ENCODE measurements around the gene PPP6R2.
A peak's percentile ranks its signal among the peaks of the same experiment; 100 is the strongest.
"Not testable (repeated sequence)": the region's sequence is repeated elsewhere in the genome, so short reads cannot be mapped to it uniquely, and the experiment has no call there.

Gene PPP6R2

DNA sequence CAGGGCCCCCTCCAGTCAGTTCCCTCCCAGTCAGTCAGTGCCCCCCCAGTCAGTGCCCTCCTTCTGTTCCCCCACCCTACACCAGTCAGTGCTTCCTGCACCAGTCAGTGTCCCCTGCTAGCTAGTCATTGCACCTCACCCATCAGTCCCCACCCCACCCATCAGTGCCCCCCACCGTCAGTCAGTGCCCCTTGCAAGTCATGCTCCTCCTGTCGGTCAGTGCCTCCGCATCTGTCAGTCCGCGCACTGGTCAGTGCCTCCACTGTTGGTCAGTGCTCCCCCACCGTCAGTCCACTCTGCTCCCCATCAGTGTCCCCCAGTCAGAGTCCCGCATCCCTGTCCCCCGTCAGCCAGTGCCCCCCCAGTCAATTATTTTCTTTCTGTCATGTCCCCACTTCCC, 3.3 kb downstream of the PPP6R2 start:
- DNase-seq = no peak

DNA sequence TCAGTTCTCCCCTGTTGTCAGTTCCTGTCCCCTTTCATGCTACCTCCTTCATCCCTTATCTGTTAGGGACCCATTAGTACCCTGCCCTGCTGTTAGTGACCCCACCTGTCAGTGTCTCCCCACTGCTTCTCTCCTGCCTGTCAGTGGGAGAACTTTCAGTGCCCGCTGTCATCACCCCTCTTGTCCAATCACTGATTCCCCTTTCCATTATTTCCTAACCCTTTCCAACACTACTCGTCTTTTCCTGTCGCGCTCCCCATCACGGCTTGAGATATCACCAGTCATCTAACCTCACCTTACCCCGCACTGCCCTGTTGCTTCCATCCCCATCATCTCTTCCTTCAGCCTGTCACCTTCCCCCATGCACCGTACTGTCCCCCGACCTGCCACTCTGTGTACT, 4.0 kb downstream of the PPP6R2 start:
- no peak for DNase-seq

DNA sequence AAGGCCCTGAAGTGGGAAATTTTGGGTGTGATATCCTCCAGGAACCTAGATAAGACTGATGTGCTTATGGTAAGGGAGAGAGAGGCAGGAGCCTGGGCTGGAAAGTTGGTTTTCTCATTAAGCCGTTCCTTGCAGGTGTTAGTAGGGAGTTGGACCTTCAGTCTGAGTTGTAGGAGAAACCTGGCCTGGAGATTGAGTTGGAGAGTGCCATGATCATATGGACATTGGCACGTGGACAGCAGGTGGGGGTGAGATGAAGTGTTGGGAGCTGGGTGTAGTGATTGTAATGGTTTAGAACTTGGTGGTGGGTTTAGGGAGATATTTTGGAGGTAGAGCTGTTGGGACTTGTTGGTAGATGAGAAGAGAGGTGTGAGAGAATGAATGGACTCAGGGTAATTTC, 4.9 kb downstream of the PPP6R2 start:
- no peak for DNase-seq

DNA sequence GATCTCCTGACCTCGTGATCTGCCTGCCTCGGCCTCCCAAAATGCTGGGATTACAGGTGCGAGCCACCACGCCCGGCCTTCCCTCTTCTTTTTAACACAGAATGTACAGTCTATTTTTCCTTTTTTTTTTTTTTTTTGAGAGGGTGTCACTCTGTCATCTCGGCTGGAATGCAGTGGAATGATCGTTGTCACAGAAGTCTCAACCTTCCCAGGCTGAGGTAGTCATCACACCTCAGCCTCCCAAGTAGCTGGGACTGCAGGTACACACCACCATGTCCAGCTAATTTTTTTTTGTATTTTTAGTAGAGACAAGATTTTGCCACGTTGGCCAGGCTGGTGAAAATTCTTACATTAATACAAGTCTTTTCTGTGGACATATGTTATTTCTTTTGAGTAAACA, 13.1 kb downstream of the PPP6R2 start:
- no peak for DNase-seq

DNA sequence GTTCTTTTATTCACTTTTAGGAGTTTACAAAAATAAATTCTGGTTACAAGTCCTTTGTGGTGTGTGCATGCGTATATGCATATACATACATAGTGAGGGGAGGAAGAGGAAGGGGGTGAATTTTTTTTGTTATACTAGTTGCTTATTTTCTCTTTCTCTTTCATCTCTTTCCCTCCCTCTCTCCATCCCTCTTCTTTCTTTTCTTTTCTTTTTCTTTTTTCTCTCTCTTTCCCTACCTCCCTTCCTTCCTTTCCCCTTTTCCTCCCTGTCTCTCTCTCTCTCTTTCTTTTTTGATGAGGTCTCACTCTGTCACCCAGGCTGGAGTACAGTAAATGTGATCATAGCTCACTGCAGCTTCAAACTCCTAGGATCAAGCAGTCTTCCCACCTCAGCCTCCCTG, 14.1 kb downstream of the PPP6R2 start:
- no peak for DNase-seq

DNA sequence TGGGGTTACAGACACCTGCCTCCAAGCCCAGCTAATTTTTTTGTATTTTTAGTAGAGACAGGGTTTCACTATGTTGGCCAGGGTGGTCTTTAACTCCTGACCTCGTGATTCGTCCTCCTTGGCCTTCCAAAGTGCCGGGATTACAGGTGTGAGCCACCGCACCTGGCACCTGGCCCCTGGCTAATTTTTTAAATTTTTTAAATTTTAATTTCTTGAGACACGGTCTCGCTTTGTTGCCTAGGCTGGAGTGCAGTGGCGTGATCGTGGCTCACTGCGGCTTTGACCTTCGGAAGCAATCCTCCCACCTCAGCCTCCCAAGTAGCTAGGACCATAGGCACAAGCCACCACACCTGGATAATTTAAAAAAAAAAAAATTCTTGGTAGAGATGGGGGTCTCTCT, 14.6 kb downstream of the PPP6R2 start:
- DNase-seq = no peak

DNA sequence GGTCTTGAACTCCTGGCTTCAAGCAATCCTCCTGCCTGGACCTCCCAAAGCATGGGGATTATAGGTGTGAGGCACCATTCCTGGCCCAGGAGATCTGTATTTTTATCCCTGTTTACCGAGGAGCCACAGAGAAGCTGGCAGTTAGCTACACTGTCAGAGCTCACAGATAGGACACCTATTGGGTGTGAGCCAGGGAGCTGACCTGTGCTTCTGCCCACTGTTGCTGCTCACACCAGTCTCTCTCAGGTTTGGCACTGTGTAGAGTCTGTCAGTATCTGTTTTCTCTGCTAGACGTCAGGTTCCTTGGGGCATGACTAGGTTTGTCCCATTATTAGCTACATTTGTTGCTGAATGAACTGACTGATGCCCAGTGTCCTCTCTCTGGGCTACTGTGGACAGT, 17.5 kb downstream of the PPP6R2 start:
- no peak for DNase-seq

DNA sequence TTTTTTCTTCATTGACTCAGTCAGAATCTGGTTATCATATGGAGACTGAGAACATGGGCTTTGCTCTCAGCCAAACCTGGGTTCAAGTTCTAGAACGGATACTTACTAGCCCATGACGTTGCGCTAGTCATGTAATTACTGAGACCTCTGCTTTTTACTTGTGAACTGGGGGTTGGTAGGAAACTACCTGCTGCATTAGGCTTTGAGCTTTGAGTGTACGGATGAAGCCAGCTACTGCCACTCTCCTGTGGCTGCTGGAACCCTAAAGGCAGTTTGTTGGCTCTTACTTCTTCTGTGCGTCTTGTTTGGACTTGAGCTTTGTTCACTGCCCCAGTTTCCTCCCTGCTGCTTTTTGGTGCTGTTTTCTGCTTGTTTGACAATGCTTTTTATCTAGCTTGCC, 18.1 kb downstream of the PPP6R2 start:
- no peak for DNase-seq

DNA sequence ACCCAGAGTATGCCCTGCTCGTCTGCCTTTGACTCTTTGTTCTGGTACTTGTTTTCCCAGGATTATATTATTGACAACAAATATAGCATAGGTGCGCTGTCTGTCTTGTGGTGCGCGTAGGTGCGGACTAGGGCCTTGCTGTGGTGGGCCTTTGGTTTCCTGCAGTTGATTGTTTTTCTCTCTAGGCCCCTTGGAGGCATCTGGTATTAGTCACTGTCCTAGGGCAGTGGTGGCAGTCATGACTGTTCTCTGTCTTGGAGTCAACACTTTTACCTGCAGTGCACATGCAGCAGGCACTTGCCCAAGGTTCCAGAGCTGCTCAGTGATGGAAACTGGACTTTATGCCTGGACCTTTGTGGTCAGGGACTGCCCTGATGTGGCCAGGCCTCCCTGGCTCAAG, 18.6 kb downstream of the PPP6R2 start:
- DNase-seq = no peak

DNA sequence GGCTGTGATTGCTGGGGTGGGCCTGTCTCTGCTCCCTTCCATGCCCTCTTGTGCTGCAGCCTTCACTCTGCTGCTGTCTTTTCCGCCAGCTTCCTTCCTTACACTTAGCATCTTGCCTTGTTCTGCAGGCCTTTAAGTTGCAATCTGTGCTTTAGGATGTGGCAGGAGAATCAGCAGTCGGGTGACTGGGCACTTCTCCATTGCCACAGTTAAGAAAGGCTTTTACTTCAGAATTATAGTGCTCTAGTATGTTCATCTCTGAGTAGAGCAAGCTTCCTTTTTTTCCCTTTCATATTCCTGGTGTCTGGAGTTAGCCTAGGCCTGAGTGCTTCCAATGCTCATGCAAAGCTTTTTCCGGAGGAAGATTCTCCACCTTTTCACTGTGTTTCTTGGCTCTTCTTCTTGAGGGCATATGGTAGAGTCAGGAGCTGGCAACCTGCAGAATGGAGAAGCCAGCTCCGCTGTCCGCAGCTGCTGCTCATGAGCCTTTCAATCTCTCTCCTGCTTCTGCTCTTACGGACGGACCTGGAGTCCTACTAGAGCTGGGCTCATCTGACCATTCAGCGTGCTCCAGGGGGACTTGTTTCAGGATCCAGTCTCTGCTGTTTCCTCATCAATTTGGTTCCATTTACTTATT, 20.2 kb downstream of the PPP6R2 start:
- DNase-seq = no peak

DNA sequence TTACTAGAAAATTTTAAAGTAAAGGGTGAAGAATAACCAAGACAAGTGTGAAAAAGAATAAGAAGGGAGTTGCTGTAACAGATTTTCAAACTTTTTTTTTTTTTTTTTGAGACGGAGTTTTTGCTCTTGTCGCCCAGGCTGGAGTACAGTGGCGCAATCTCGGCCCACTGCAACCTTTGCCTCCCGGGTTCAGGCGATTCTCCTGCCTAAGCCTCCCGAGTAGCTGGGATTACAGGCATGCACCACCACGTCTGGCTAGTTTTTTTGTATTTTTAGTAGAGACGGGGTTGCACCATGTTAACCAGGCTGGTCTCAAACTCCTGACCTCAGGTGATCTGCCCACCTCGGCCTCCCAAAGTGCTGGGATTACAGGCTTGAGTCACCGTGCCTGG, 20.7 kb downstream of the PPP6R2 start:
- DNase-seq = not testable (repeated sequence)

DNA sequence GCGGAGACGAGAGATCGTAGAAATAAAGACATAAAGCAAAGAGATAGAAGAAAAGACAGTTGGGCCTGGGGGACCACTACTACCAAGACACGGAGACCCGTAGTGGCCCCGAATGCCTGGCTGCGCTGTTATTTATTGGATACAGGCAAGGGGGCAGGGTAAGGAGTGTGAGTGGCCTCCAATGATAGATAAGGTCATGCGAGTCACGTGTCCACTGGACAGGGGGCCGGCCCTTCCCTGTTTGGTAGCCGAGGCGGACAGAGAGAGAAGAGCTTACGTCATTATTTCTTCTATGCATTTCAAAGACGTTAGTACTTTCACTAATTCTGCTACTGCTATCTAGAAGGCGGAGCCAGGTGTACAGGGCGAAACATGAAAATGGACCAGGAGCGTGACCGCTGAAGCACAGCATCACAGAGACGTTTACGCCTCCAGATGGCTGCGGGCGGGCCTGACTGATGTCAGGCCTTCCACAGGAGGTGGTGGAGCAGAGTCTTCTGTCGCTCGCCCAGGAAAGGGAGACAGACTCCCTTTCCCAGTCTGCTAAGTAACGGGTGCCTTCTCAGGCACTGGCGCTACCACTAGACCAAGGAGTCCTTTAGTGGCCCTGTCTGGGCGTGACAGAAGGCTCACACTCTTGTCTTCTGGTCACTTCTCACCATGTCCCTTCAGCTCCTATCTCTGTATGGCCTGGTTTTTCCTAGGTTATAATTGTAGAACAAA, 24.8 kb downstream of the PPP6R2 start:
- DNase-seq = no peak

DNA sequence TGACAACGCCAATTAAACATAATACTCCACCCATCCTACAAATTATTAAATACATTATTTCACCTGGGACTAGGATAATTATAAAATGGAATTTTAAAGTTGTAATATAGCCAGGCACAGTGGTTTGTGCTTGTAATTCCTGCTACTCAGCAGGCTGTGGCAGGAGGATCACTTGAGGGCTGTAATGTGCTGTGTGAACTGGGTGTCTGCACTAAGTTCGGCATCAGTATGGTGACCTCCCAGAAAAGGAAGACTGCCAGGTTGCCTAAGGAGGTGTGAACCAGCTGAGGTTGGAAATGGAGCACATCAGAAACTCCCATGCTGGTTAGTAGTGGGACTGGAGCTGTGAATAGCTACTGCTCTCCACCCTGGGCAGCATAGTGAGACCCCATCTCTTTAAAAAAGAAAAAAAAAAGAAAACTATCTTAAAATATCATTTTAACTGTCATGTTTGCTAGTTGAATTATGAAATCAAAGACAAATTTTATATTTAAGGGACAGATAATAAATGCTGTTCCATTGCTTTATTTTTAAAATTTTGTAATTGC, 28.0 kb downstream of the PPP6R2 start:
- DNase-seq = no peak

DNA sequence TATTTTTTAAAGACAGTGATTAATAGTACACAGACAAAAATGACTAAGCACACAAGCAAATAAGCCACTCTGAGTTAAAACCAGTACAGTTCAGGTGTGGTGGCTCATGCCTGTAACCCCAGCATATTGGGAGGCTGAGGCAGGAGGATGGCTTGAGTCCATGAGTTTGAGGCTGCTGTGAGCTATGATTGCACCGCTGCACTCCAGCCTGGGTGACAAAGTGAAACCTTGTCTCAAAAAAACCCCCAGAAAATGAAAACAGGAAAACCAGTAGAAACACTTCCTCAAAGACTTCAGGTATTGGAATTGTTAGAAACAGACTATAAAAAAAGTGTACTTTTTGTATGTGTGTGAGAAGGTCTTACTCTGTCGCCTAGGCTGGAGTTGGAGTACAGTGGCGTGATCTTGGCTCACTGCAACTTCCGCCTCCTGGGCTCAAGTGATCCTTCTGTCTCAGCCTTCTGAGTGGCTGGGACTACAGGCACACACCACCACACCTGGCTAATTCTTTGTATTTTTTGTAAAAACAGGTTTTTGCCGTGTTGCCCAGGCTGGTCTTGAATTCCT, 33.0 kb downstream of the PPP6R2 start:
- DNase-seq = no peak

DNA sequence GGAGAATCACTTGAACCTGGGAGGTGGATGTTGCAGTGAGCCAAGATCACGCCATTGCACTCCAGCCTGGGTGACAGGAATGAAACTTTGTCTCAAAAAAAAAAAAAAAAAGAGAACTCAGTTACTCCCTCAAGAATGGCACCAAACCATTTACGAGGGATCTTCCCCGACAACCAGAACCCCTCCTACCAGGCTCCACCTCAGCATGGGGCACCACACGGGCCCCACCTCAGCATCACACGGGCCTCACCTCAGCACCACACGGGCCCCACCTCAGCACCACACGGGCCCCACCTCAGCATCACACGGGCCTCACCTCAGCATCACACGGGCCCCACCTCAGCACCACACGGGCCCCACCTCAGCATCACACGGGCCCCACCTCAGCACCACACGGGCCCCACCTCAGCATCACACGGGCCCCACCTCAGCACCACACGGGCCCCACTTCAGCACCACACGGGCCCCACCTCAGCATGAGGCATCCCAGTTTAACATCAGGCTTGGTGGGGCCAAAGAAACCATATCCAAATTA, 38.0 kb downstream of the PPP6R2 start:
- not testable (repeated sequence) for DNase-seq

DNA sequence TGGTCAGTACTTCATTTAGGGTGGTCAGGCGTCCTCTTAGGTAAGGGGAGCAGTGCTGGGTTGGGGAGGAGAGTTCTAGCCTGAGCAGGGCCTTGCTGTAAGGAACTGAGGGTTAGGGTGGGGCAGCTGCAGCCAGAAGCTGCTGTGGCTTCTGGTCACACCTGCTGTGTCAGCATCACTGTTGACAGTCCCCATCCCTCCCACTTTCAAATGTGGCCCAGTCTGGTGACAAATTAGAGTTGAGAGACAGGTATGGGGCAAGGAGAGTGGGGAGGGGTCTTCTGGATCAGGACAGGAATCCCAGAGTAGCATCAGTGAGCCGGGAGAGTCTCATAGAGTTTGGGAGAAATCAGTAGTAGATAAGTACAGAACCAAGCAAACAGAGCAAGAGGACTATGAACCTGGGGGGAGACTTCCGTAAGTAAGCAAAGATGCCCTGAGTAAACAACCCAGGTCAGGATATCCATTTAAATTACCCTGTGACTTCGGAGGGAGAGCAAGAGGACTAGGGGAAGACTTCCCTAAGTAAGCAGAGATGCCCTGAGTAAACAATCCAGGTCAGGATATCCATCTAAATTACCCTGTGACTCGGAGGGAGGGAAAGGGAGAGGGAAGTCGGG, 53.7 kb downstream of the PPP6R2 start:
- no peak for DNase-seq

DNA sequence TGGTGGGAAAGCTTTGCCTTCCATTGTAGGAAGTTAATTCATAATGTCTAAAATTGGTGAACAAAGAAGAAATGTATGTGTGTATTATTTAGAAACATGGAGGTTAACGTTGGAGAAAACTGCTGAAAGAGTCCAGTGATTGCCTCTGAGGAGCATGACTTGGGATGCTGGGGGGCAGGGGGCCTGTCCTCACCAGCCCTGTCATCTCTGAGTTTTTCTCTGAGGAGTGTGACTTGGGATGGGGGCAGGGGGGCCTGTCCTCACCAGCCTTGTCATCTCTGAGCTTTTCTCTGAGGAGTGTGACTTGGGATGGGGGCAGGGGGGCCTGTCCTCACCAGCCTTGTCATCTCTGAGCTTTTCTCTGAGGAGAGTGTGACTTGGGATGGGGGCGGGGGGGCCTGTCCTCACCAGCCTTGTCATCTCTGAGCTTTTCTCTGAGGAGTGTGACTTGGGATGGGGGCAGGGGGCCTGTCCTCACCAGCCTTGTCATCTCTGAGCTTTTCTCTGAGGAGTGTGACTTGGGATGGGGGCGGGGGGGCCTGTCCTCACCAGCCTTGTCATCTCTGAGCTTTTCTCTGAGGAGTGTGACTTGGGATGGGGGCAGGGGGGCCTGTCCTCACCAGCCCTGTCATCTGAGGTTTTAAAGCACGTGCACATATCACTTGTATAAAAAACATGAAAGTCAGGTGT, 54.4 kb downstream of the PPP6R2 start:
- DNase-seq = not testable (repeated sequence)

DNA sequence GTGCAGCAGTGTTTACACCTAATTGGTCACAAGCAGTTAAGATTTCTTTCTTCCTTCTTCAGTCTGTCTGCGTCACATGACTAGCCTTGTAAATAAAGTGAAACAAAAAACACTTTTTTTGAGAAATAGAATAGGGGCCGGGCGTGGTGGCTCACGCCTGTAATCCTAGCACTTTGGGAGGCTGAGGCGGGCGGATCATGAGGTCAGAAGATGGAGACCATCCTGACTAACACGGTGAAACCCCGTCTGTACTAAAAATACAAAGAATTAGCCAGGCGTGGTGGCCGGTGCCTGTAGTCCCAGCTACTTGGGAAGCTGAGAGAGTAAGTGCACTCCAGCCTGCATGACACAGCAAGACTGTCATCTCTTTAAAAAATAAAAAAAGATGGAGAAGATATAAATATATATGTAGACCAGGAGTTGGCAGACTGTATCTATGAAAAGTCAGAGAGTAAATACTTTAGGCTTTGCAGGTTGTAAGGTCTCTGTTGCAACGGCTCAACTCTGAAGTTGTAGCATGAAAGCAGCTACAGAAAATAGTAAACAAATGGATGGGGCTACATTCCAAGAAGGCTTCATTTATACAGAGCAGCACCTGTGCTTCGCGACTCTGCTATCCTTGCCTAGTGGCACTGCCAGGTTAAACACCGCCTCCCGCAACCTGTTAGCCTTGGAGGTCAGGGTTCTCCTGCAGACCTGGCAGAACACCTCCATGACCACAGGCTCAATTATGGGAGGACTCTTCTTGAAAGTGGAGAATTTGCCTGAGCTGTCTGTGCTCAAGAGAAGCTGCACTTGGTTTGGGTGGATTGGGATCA, 55.9 kb downstream of the PPP6R2 start:
- no peak for DNase-seq

DNA sequence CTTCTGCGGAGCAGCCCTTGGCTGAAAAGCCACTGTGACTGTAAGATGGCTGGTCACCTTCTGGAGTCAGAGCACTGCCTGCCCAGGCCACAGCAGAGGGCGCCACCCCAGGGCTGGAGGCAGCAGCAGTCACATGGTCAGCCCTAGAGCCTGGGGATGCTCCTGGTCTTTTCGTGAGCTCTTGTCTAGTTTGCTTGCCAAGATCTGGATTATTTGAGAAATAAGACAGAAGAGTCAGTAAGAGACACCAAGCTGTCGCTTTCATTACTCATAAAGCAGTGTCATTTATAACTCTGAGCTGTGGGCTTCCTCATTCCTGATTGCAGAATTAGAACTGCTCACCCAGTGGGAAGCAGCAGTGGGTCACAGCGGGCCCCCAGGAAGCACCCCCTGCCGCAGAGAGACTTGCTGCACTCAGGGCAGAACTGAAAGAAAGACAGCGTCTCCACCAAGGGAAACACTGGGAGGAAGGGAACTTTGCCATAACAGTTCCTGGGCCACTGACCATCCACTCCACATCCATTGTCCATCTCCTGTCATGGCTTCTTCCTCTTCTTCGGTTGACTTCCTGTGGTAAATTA, 56.7 kb downstream of the PPP6R2 start:
- DNase-seq = peak in 1 of 4 experiments; percentile 11

DNA sequence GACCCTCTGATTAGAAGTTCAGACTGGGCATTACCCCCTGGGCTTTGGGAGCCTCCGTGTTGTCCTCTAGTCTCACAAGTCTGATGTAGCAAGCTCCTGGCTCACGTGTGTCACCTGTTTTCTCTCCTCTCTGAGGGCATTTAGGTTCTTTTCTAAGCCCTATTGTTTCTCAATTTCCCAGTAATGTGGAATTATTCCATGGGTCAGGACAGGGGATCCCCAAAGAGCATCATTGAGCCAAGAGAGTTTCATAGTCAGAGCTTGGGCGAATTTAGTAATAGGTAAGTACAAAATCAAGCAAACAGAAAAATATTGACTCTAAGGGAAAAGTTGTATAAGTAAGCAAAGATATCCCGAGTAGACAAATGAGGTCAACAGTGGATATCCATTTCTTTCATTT, 57.3 kb downstream of the PPP6R2 start:
- DNase-seq = no peak

DNA sequence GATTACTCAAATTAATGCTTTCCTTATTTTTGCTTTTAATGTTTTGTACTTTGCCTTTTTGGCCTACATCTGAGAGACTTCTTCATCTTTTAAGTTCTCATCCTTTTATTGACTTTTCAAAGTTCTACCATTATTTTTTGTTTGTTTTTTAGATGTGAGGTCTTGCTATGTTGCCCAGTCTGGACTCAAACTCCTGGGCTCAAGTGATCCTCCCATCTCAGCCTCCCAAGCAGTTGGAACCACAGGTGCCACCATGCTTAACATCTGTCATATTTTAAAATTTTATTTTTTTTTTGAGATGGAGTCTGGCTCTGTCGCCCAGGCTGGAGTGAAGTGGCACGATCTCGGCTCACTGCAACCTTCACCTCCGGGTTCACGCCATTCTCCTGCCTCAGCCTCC, 57.8 kb downstream of the PPP6R2 start:
- DNase-seq = no peak

DNA sequence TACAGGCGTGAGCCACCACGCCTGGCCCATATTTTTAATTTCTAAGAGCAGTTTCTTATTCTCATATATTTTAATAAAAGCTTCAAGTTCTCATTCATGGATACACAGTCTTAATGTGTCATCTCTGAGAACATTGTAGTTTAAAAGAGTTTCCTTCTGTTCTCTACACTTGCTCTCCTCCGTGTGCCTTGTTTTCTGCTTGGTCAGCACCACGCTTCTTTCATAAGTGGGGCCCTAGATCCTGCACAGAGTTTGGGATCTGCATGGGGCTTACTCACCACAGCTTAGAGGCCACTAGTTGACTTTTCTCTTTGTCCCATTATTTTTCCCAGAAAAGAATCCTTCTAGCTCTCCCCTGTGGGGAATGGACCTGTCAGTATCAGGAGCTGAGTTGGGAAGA, 58.8 kb downstream of the PPP6R2 start:
- DNase-seq = no peak

Data from activated naive CD4-positive, alpha-beta T cell (primary cell).